ENCODE data around the gene VAT1.
A peak's percentile ranks its signal among the peaks of the same experiment; 100 is the strongest.
"Not testable (repeated sequence)": the region's sequence is repeated elsewhere in the genome, so short reads cannot be mapped to it uniquely, and the experiment has no call there.

VAT1 gene

GRCh38 chr17:43014020-43014648, 8.1 kb downstream of the VAT1 start:
- DNase-seq, result no peak

GRCh38 chr17:43013296-43013695, 8.9 kb downstream of the VAT1 start:
- intact Hi-C loops (cut with DNase I), result no loop called here
- no peak for DNase-seq

More at GRCh38 chr17:43014020-43014648, 8.1 kb downstream of the VAT1 start:
- intact Hi-C loops (cut with DNase I), result no loop called here

GRCh38 chr17:43011728-43012472, 10.3 kb downstream of the VAT1 start:
- intact Hi-C loops (cut with DNase I), result no loop called here
- no peak for DNase-seq

- no peak for DNase-seq
Observed at GRCh38 chr17:43010667-43011308, 11.4 kb downstream of the VAT1 start.

GRCh38 chr17:43006639-43007551, 15.3 kb downstream of the VAT1 start, which contains the start of gene IFI35:
TSS of gene IFI35 (plus strand) at chr17:43006784. CDS start at chr17:43006948, 164 bp downstream.
- intact Hi-C loops (cut with DNase I), result no loop called here
- peak; percentile 50 to 90 (median 78) for DNase-seq

More at GRCh38 chr17:43010667-43011308, 11.4 kb downstream of the VAT1 start:
- intact Hi-C loops (cut with DNase I), result no loop called here

- DNase-seq, result no peak
- intact Hi-C loops (cut with DNase I), result no loop called here
Observed at GRCh38 chr17:43003542-43004172, 18.5 kb downstream of the VAT1 start.

- DNase-seq; intact Hi-C loops (cut with DNase I): not testable (repeated sequence)
Observed at GRCh38 chr17:43000894-43001293, 21.3 kb downstream of the VAT1 start.

GRCh38 chr17:42999003-42999525, 23.1 kb downstream of the VAT1 start:
- DNase-seq, result no peak
- intact Hi-C loops (cut with DNase I), result loop anchor here (10.0 kb wide), 1 partner anchor 154 kb away; the partner anchor contains the start of gene AOC2

GRCh38 chr17:42997984-42998938, 23.9 kb downstream of the VAT1 start, which contains the start of gene RPL27:
TSS of gene RPL27 (plus strand) at chr17:42998419. CDS start at chr17:42998751, 332 bp downstream.
- peak; percentile 95 to 100 (median 99) for DNase-seq
- intact Hi-C loops (cut with DNase I), result loop anchor here (10.0 kb wide), 1 partner anchor 153 kb away; the partner anchor contains the start of gene AOC2

GRCh38 chr17:42997390-42997983, 24.7 kb downstream of the VAT1 start:
- intact Hi-C loops (cut with DNase I), result loop anchor here (10.0 kb wide), 1 partner anchor 153 kb away; the partner anchor contains the start of gene AOC2
- DNase-seq, result no peak

- not testable (repeated sequence) for DNase-seq
- intact Hi-C loops (cut with DNase I), result loop anchor here (10.0 kb wide), 1 partner anchor 149 kb away; the partner anchor contains the start of gene AOC2
Observed at GRCh38 chr17:42993913-42994312, 28.3 kb downstream of the VAT1 start.

- intact Hi-C loops (cut with DNase I), result loop anchor here (10.0 kb wide), 1 partner anchor 148 kb away; the partner anchor contains the start of gene AOC2
- no peak for DNase-seq
Observed at GRCh38 chr17:42992872-42993271, 29.3 kb downstream of the VAT1 start.

- no peak for DNase-seq
- intact Hi-C loops (cut with DNase I), result loop anchor here (10.0 kb wide), 1 partner anchor 147 kb away; the partner anchor contains the start of gene AOC2
Observed at GRCh38 chr17:42991471-42991870, 30.7 kb downstream of the VAT1 start.

- intact Hi-C loops (cut with DNase I), result loop anchor here (10.0 kb wide), 1 partner anchor 145 kb away; the partner anchor contains the start of gene AOC2
- DNase-seq, result no peak
Observed at GRCh38 chr17:42989726-42990652, 32.2 kb downstream of the VAT1 start.

GRCh38 chr17:42989141-42989540, 33.0 kb downstream of the VAT1 start:
- DNase-seq, result no peak
- intact Hi-C loops (cut with DNase I), result no loop called here

Measured in head of caudate nucleus (tissue), 42 donors.